ENCODE measurements around the gene EIF4E2. TPM values are rescaled to one million over a fixed set of nuclear protein-coding genes. Genes with fewer than 3 reads are reported as not detected.

Gene EIF4E2
- total RNA-seq, 4 donors from 2014 or later: 34.7 to 81.3 (median 58.0) TPM

DNA sequence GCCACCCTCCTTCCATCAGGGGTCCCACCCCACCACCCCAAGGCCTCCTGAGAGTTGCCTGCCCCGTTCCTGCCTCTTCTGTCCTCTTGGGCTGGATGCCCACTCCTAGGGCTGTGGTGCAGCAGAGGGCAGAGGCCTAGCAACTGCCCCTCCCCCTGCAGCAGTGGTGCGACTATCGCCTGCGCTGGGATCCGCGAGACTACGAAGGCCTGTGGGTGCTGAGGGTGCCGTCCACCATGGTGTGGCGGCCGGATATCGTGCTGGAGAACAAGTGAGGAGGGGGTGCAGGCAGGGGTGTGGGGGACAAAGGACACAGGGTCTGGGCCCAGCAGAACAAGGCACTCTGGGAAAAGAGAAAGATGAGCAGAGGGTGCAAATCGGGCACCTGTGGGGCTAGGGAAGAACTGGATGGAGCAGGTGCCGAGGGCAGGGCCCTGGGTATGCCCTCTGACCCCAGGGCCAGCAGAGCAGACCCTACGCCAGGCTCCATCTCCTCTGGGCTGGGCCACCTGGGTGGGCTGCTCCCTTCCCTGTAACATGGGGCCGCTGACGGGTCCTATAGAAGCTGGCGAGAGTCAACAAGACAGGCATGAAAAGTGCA lies 9.9 kb upstream of the EIF4E2 start:
- no peak for DNase-seq
- Histone ChIP-seq H3K4me3 (no peak overlapping the region), H3K27ac (no peak overlapping the region), H3K4me1 (peaks cover 0 to 18% (median 4%) of the 10 kb centered on the region in 3 donors), H3K27me3 (peaks cover 0 to 51% (median 0%) of the 10 kb centered on the region in 4 donors), H3K9me3 (peaks cover 0 to 6% (median 0%) of the 10 kb centered on the region in 3 donors), H3K36me3 (peaks cover 0 to 12% (median 0%) of the 10 kb centered on the region in 3 donors)
- WGBS, 2 donors: 56 to 60% methylated on average over 6 to 8 of the region's 17 CpGs
- TF ChIP-seq POLR2A (IDR thresholded peaks at IDR 0.05): no peak
- TF ChIP-seq, protein P1, sequence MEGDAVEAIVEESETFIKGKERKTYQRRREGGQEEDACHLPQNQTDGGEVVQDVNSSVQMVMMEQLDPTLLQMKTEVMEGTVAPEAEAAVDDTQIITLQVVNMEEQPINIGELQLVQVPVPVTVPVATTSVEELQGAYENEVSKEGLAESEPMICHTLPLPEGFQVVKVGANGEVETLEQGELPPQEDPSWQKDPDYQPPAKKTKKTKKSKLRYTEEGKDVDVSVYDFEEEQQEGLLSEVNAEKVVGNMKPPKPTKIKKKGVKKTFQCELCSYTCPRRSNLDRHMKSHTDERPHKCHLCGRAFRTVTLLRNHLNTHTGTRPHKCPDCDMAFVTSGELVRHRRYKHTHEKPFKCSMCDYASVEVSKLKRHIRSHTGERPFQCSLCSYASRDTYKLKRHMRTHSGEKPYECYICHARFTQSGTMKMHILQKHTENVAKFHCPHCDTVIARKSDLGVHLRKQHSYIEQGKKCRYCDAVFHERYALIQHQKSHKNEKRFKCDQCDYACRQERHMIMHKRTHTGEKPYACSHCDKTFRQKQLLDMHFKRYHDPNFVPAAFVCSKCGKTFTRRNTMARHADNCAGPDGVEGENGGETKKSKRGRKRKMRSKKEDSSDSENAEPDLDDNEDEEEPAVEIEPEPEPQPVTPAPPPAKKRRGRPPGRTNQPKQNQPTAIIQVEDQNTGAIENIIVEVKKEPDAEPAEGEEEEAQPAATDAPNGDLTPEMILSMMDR (IDR thresholded peaks at IDR 0.05): no peak
- intact Hi-C loops (cut with DNase I): no loop called here

DNA sequence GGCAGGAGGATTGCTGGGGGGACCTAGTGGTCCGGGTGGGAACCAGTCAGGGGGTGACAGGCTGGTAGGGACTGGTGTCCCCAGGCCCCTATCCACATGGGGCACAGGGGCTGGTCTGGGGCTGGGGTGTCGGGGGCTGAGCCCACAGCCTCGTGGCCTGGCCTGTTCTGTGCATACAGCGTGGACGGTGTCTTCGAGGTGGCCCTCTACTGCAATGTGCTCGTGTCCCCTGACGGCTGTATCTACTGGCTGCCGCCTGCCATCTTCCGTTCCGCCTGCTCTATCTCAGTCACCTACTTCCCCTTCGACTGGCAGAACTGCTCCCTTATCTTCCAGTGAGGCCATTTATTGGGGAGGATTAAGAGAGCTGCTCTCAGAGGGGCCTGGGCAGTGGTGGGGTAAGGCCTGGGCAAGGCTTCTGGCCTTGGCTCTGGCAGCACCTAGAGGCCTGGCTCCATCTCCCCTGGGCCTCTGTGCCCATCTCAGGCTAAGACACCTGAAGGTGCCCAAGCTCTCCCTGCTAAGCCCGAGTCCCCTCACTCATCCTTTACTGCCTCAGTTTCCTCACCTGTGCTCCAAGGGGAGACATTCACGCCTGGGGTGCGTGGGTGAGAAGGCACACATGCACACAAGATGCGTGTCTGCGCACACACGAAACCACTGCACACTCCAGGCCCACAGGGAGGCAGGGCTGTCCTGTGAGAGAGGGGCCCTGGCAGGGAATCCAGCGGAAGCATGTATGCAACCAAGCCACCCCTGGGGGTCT lies 9.1 kb upstream of the EIF4E2 start:
- peaks cover 0 to 1% (median 0%) of the 10 kb centered on the region in 3 donors for H3K9me3 ChIP-seq
- H3K27ac ChIP-seq: no peak overlapping the region
- H3K4me3 ChIP-seq: no peak overlapping the region
- DNase-seq: no peak
- intact Hi-C loops (cut with DNase I): no loop called here
- peaks cover 0 to 18% (median 4%) of the 10 kb centered on the region in 3 donors for H3K4me1 ChIP-seq
- H3K27me3 ChIP-seq: peaks cover 0 to 43% (median 0%) of the 10 kb centered on the region in 4 donors
- H3K36me3 ChIP-seq: peaks cover 0 to 18% (median 0%) of the 10 kb centered on the region in 3 donors
- 76 to 87% methylated on average over 7 to 11 of the region's 19 CpGs for WGBS, 2 donors
- TF ChIP-seq, protein P1 (IDR thresholded peaks at IDR 0.05): no peak

DNA sequence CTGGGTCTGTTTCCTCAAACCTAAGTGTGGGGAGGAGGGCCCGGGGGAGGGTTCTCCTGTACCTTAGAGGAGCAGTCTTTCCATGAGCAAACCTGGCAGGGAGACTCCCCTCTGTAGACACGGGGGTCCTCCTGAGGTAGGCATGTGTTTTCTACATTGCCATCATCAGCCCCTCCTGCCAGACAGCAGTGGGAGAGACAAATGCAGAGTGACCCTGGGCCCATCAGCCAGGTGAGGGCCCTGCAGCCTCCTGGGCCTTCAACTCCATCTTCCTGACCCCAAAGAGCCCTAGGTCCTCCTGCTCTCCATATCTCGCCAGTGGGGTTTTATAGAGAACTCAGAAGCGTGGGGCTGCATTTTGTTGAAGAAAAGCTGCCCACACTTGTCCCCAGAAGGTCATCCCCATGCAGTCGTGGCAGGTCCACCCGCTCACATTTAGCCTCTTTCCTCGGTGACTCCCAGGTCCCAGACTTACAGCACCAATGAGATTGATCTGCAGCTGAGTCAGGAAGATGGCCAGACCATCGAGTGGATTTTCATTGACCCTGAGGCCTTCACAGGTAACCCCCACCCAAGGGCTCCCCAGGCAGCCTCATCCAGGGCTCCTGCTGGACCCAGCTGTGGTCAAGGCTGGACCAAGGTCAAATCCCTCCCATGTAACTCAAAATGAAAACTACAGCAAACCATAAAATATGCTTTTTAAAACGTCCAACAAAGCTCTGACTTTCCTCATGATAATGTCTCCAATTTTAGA lies 8.4 kb upstream of the EIF4E2 start:
- no peak for TF ChIP-seq POLR2A (IDR thresholded peaks at IDR 0.05)
- TF ChIP-seq, protein P1 (IDR thresholded peaks at IDR 0.05): no peak
- 47 to 76% methylated on average over 6 of the region's 9 CpGs for WGBS, 2 donors
- Histone ChIP-seq H3K36me3 (peaks cover 0 to 26% (median 0%) of the 10 kb centered on the region in 3 donors), H3K4me3 (no peak overlapping the region), H3K27ac (no peak overlapping the region), H3K9me3 (no peaks in the 10 kb centered on the region), H3K27me3 (peaks cover 0 to 35% (median 0%) of the 10 kb centered on the region in 4 donors), H3K4me1 (peaks cover 0 to 17% (median 4%) of the 10 kb centered on the region in 3 donors)
- no peak for DNase-seq
- intact Hi-C loops (cut with DNase I): no loop called here

DNA sequence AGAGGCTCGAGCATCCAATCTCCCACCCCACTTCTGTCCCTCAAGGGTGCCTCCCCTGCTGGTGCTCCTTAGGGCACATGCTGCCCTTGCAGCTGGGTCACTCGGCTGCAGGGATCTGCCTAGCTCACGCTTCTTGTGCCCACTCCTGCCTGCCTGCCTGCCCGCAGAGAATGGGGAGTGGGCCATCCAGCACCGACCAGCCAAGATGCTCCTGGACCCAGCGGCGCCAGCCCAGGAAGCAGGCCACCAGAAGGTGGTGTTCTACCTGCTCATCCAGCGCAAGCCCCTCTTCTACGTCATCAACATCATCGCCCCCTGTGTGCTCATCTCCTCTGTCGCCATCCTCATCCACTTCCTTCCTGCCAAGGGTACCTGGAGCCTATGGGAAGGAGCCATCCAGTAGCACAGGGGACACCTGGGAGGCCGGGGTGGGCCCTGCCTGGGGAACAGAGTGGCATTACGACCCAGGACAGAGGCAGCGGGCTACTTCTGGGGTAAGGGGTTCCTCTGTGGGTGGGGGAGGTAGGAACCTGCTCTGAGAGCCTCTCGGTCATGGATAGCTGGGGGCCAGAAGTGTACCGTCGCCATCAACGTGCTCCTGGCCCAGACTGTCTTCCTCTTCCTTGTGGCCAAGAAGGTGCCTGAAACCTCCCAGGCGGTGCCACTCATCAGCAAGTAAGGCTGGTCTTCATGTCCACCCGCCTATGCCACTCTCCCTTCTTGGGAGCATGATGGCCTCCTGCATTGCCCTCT lies 7.6 kb upstream of the EIF4E2 start:
- 72 to 88% methylated on average over 7 to 16 of the region's 20 CpGs for WGBS, 2 donors
- Histone ChIP-seq H3K36me3 (peaks cover 0 to 31% (median 0%) of the 10 kb centered on the region in 3 donors), H3K9me3 (no peaks in the 10 kb centered on the region), H3K4me1 (peaks cover 0 to 9% (median 4%) of the 10 kb centered on the region in 3 donors), H3K4me3 (no peak overlapping the region), H3K27ac (no peak overlapping the region), H3K27me3 (peaks cover 0 to 28% (median 0%) of the 10 kb centered on the region in 4 donors)
- DNase-seq: no peak
- intact Hi-C loops (cut with DNase I): no loop called here
- TF ChIP-seq POLR2A (IDR thresholded peaks at IDR 0.05): no peak
- TF ChIP-seq, protein P1 (IDR thresholded peaks at IDR 0.05): no peak

Measured in esophagus squamous epithelium (tissue), 5 donors.